Activated CD4-positive, alpha-beta memory T cell treated with anti-CD3 and anti-CD28 coated beads for 36 hours (primary cell): ENCODE measurements around the gene TBX3. TPM values are rescaled to one million over a fixed set of nuclear protein-coding genes. Genes with fewer than 3 reads are reported as not detected.
A peak's percentile ranks its signal among the peaks of the same experiment; 100 is the strongest.

Experiments
- CTCF ChIA-PET: fragments of 350-600 bp; sonication (Branson Sonifier 250); formaldehyde crosslinking; loops from one replicate; lab custom pipeline; 2021; ENCODE audit warnings: antibody characterized with exemption, inconsistent platforms; lab: Charles Lee
- POLR2A ChIA-PET: fragments of 350-600 bp; sonication (Branson Sonifier 250); formaldehyde crosslinking; loops from one replicate; lab custom pipeline; 2021; ENCODE audit warnings: antibody characterized with exemption; lab: Charles Lee
- DNase-seq: peaks from one replicate; pipeline ENCODE4 v3.0.0-alpha.2; 2020
- H3K27ac Mint-ChIP-seq: one replicate; pipeline ENCODE4 v1.8.0; 2021; ENCODE audit warnings: mixed read lengths
- H3K27me3 Mint-ChIP-seq: one replicate; pipeline ENCODE4 v1.8.0; 2021; ENCODE audit warnings: mixed read lengths
- H3K36me3 Mint-ChIP-seq: one replicate; pipeline ENCODE4 v1.8.0; 2021; ENCODE audit warnings: mixed read lengths
- H3K4me1 Mint-ChIP-seq: one replicate; pipeline ENCODE4 v1.8.0; 2021; ENCODE audit warnings: low read depth, mixed read lengths
- H3K4me3 Mint-ChIP-seq: one replicate; pipeline ENCODE4 v1.8.0; 2021; ENCODE audit warnings: mild to moderate bottlenecking, mixed read lengths
- H3K9me3 Mint-ChIP-seq: one replicate; pipeline ENCODE4 v1.8.0; 2021; ENCODE audit warnings: mixed read lengths
- intact Hi-C: fragments of 100-400 bp; cut with micrococcal nuclease; formaldehyde crosslinking; loops from one replicate; pipeline ENCODE4 v1.15.1; 2023
- total RNA-seq, 2 experiments: library from RNA; stranded (reverse); gene quantifications; one replicate each; pipeline ENCODE4 v1.2.3, GENCODE V29; 2021

The TBX3 gene
- total RNA-seq, 2 experiments from 2014 or later: not detected

DNA sequence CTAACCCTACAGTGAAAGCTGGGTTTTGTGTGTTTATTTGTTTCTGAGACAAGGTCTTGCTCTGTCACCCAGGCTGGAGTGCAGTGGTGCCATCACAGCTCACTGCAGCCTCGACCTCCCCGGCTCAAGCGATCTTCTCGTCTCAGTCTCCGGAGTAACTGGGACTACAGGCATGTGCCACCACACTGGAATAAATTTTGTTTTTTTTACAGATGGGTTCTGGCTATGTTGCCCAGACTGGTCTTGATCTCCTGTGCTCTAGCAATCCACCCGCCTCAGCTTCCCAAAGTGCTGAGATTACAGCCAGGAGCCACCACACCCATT lies 26.4 kb downstream of the TBX3 start:
- ChIA-PET POLR2A (no interaction called here), CTCF (no interaction called here)
- Mint-ChIP-seq H3K27me3 (peaks cover 11% of the 10 kb centered on the region), H3K9me3 (no peaks in the 10 kb centered on the region), H3K4me1 (no peaks in the 10 kb centered on the region), H3K4me3 (no peak overlapping the region), H3K36me3 (no peaks in the 10 kb centered on the region), H3K27ac (no peak overlapping the region)
- intact Hi-C loops: no loop called here
- no peak for DNase-seq

DNA sequence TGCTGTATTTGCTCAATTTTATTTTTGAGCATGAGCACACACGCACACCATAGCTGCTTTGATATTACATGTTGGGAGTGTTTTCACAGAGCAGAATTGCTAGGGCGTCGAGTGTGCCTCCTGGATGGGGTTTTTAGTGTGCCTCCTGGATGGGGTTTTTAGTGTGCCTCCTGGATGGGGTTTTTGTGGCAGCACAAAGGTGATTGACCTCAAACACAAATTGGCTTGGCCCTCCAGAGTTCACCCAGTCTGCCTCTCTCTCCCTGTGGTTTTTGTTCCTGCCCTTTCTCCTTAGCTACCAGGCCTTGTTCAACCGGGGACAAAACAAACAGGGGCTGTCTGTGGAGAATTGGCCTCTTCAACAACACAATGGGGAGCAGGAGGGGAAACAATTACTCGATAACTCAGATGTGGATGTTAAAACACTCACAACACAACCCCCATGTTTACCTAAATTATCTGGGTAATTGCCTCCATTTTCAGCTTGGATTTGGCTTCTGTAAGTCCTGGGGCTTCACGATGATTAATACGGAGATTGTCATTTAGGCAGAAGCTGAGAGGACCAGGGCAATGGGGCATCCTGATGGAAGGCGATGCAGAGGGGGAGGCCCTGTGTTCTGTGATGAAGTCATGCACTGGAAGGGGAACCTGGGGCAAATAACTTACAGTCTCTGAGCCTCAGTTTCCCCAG lies 26.9 kb downstream of the TBX3 start:
- Mint-ChIP-seq H3K4me3 (no peak overlapping the region), H3K27me3 (peaks cover 9% of the 10 kb centered on the region), H3K36me3 (no peaks in the 10 kb centered on the region), H3K4me1 (no peaks in the 10 kb centered on the region), H3K9me3 (no peaks in the 10 kb centered on the region), H3K27ac (no peak overlapping the region)
- intact Hi-C loops: no loop called here
- no peak for DNase-seq
- ChIA-PET POLR2A (no interaction called here), CTCF (no interaction called here)

- H3K36me3 Mint-ChIP-seq: no peaks in the 10 kb centered on the region
- ChIA-PET POLR2A (no interaction called here), CTCF (no interaction called here)
- peaks cover 6% of the 10 kb centered on the region for H3K27me3 Mint-ChIP-seq
- H3K4me1 Mint-ChIP-seq: no peaks in the 10 kb centered on the region
- intact Hi-C loops: no loop called here
- H3K27ac Mint-ChIP-seq: no peak overlapping the region
- no peaks in the 10 kb centered on the region for H3K9me3 Mint-ChIP-seq
- no peak overlapping the region for H3K4me3 Mint-ChIP-seq
- no peak for DNase-seq
Observed at GRCh38 chr12:114655934-114656749, 27.8 kb downstream of the TBX3 start.

DNA sequence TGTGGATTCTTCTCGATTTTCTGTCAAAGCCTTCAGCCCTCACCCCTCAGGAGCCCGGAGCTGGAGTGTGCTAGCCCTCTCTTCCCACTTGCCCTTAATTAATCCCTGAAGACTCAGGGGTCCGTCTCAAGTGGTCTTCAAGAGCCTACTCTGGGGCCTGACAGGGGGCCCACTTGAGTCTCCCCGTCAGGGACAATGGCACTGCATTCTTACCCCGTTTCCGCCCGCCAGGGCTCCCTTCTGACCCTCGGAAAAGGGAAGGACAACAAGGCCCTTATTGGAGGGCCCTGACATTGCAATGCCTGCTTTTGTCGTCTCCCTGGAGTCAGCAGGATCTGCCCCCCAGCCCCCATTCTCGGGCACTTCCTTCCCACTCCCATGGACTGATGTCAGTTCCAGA lies 34.4 kb downstream of the TBX3 start:
- no peak for DNase-seq
- Mint-ChIP-seq H3K36me3 (no peaks in the 10 kb centered on the region), H3K4me1 (no peaks in the 10 kb centered on the region), H3K27ac (no peak overlapping the region), H3K4me3 (no peak overlapping the region), H3K27me3 (peaks cover 2% of the 10 kb centered on the region), H3K9me3 (no peaks in the 10 kb centered on the region)
- intact Hi-C loops: no loop called here
- ChIA-PET CTCF (no interaction called here), POLR2A (no interaction called here)

- intact Hi-C loops: no loop called here
- Mint-ChIP-seq H3K36me3 (no peaks in the 10 kb centered on the region), H3K27me3 (peaks cover 2% of the 10 kb centered on the region), H3K4me3 (no peak overlapping the region), H3K4me1 (no peaks in the 10 kb centered on the region), H3K9me3 (no peaks in the 10 kb centered on the region), H3K27ac (no peak overlapping the region)
- no peak for DNase-seq
- POLR2A ChIA-PET: no interaction called here
- CTCF ChIA-PET: no interaction called here
Observed at GRCh38 chr12:114648711-114649110, 35.3 kb downstream of the TBX3 start.

GRCh38 chr12:114638790-114639435 lies 45.1 kb downstream of the TBX3 start:
- ChIA-PET POLR2A (no interaction called here), CTCF (no interaction called here)
- DNase-seq: no peak
- H3K4me3 Mint-ChIP-seq: no peak overlapping the region
- no peaks in the 10 kb centered on the region for H3K4me1 Mint-ChIP-seq
- no peaks in the 10 kb centered on the region for H3K9me3 Mint-ChIP-seq
- no peaks in the 10 kb centered on the region for H3K36me3 Mint-ChIP-seq
- H3K27me3 Mint-ChIP-seq: no peaks in the 10 kb centered on the region
- intact Hi-C loops: no loop called here
- H3K27ac Mint-ChIP-seq: no peak overlapping the region

DNA sequence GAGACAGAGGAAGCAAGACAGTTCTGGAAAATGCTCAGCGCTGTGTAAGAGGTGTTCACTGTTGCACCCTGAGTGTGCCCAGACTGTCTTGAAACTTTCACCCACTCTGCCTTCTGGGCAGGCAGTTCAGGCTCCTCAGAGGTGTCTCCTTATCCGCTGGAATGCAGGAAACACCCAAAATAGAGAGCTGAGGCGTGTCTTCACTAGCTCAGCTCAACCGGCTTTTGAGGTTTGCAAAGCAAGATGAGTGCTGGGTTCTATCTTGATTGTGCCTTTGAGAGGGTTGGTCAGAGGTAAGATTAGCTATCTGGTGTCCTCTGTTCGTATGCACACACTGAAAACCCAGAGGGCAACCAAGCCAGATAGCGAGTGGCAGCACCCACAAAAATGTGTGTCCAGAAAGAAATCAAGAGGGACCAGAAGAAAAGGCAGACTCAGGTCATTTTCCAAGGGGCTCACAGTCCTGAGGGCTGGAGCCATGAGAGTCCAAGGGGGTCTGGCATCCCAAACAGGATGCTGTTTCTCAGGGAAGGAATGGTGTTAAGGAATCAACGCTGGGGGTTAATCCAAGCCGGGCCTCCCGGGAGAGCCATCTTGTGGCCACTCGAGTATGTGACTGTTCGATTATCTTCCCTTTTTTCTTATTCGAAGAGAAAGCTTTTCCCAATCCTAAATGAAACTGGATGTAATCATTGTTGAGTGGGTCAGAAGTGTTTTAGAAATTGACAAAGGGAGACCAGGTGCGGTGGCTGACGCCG lies 47.1 kb downstream of the TBX3 start:
- Mint-ChIP-seq H3K27me3 (no peaks in the 10 kb centered on the region), H3K27ac (no peak overlapping the region), H3K36me3 (no peaks in the 10 kb centered on the region), H3K9me3 (no peaks in the 10 kb centered on the region), H3K4me3 (no peak overlapping the region), H3K4me1 (no peaks in the 10 kb centered on the region)
- POLR2A ChIA-PET: interaction anchor here (0.6 kb wide), 1 partner anchor 11 kb away, joined by 3 read pairs; no protein-coding TSS in a partner anchor
- intact Hi-C loops: no loop called here
- no peak for DNase-seq
- CTCF ChIA-PET: no interaction called here

DNA sequence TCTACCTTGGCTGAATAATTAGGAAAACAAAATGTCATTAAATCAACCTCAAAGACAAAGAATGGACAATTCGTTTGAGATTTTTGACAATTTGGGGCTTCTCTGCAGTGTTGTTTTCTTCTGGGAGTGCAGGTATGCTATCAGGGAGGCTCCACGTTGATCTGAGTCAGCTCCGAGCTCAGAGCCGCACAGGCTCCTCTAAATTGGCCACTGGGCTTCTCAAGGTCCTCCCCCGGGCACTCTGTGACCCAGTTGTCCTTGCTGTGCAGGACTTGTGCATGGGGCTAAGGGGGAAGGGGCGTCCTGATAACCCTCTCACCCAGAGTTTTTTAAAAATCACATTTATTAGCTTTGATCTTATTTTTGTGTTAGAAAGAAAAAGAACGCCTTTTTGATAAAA lies 52.7 kb downstream of the TBX3 start:
- H3K27me3 Mint-ChIP-seq: no peaks in the 10 kb centered on the region
- ChIA-PET CTCF (no interaction called here), POLR2A (interaction anchor here (0.6 kb wide), 1 partner anchor 306 kb away, joined by 4 read pairs; no protein-coding TSS in a partner anchor)
- DNase-seq: no peak
- no peaks in the 10 kb centered on the region for H3K9me3 Mint-ChIP-seq
- intact Hi-C loops: no loop called here
- H3K4me3 Mint-ChIP-seq: no peak overlapping the region
- H3K27ac Mint-ChIP-seq: no peak overlapping the region
- H3K36me3 Mint-ChIP-seq: no peaks in the 10 kb centered on the region
- no peaks in the 10 kb centered on the region for H3K4me1 Mint-ChIP-seq

GRCh38 chr12:114628199-114628598 lies 55.8 kb downstream of the TBX3 start:
- ChIA-PET POLR2A (no interaction called here), CTCF (no interaction called here)
- Mint-ChIP-seq H3K27ac (no peak overlapping the region), H3K9me3 (no peaks in the 10 kb centered on the region), H3K4me3 (no peak overlapping the region), H3K4me1 (no peaks in the 10 kb centered on the region), H3K36me3 (no peaks in the 10 kb centered on the region), H3K27me3 (peaks cover under 1% of the 10 kb centered on the region)
- intact Hi-C loops: no loop called here
- no peak for DNase-seq

- Mint-ChIP-seq H3K27me3 (peaks cover 1% of the 10 kb centered on the region), H3K9me3 (no peaks in the 10 kb centered on the region), H3K36me3 (no peaks in the 10 kb centered on the region), H3K4me3 (no peak overlapping the region), H3K4me1 (no peaks in the 10 kb centered on the region), H3K27ac (no peak overlapping the region)
- ChIA-PET CTCF (no interaction called here), POLR2A (no interaction called here)
- intact Hi-C loops: no loop called here
- no peak for DNase-seq
Observed at GRCh38 chr12:114627393-114627792, 56.6 kb downstream of the TBX3 start.

DNA sequence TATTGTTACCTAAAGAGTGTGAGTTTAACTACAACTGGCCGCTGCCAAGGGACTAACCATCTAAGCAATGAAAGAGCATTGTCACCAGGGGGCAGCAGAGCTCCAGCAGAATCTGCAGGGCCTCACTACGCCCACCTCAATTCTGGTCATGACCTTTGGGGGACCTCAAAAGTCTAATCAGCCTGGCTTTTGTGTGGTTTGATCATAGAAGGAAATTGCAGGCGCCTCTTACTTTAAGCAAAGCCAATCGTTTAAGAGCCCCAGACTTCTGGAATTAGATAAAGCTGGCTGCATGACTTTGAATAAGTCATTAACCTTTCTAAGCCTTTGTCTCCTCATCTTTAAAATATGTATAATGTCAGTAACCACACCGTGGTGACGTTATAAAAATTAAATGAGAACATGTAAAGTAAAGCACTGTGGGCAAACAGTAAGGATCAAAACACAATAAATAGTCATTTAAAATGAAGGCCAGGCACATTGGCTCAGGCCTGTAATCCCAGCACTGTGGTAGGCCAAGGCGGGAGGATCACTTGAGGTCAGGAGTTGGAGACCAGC lies 58.6 kb downstream of the TBX3 start:
- POLR2A ChIA-PET: interaction anchor here (0.6 kb wide), 2 partner anchors 10 to 74 kb away, joined by 3 to 4 read pairs; no protein-coding TSS in a partner anchor
- H3K36me3 Mint-ChIP-seq: no peaks in the 10 kb centered on the region
- peak; percentile 41 for DNase-seq
- H3K4me3 Mint-ChIP-seq: no peak overlapping the region
- intact Hi-C loops: no loop called here
- CTCF ChIA-PET: interaction anchor here (0.7 to 1.4 kb wide), 6 partner anchors 13 to 1962 kb away, joined by 3 to 6 read pairs (median 3); no protein-coding TSS in a partner anchor
- H3K27me3 Mint-ChIP-seq: peaks cover 1% of the 10 kb centered on the region
- H3K9me3 Mint-ChIP-seq: no peaks in the 10 kb centered on the region
- H3K27ac Mint-ChIP-seq: no peak overlapping the region
- no peaks in the 10 kb centered on the region for H3K4me1 Mint-ChIP-seq
